ENCODE data around the gene ADAMTSL5.

The ADAMTSL5 gene

GRCh38 chr19:1461862-1462261 is 51.0 kb downstream of the ADAMTSL5 start:
- no peak for DNase-seq

- DNase-seq = no peak
These were observed 52.5 kb downstream of the ADAMTSL5 start for GRCh38 chr19:1460033-1460995.

GRCh38 chr19:1459479-1459878 is 53.3 kb downstream of the ADAMTSL5 start:
- DNase-seq = peak; percentile 76

GRCh38 chr19:1457892-1458291 is 54.9 kb downstream of the ADAMTSL5 start:
- no peak for DNase-seq

GRCh38 chr19:1457031-1457739 is 55.6 kb downstream of the ADAMTSL5 start:
- no peak for DNase-seq

GRCh38 chr19:1456121-1456900 is 56.5 kb downstream of the ADAMTSL5 start:
- no peak for DNase-seq

- DNase-seq = peak; percentile 72
These were observed 57.3 kb downstream of the ADAMTSL5 start for GRCh38 chr19:1455336-1456120.
